ENCODE data around the gene HMCN1. TPM values are rescaled to one million over a fixed set of nuclear protein-coding genes. Genes with fewer than 3 reads are reported as not detected.
A peak's percentile ranks its signal among the peaks of the same experiment; 100 is the strongest.
"Not testable (repeated sequence)": the region's sequence is repeated elsewhere in the genome, so short reads cannot be mapped to it uniquely, and the experiment has no call there.

Gene HMCN1
- polyA plus RNA-seq, 3 donors, result 37.3 to 51.2 (median 46.1) TPM

GRCh38 chr1:185850366-185850765 is 116.2 kb downstream of the HMCN1 start:
- no peak for DNase-seq

- no peak for DNase-seq
Observed at GRCh38 chr1:185853739-185854138, 119.5 kb downstream of the HMCN1 start.

- no peak for DNase-seq
Observed at GRCh38 chr1:185856482-185856881, 122.3 kb downstream of the HMCN1 start.

- DNase-seq, result no peak
Observed at GRCh38 chr1:185857442-185857841, 123.3 kb downstream of the HMCN1 start.

- DNase-seq, result no peak
Observed at GRCh38 chr1:185860311-185860710, 126.1 kb downstream of the HMCN1 start.

GRCh38 chr1:185860859-185861258 is 126.7 kb downstream of the HMCN1 start:
- DNase-seq, result no peak

GRCh38 chr1:185861630-185862029 is 127.4 kb downstream of the HMCN1 start:
- no peak for DNase-seq

GRCh38 chr1:185862235-185862634 is 128.0 kb downstream of the HMCN1 start:
- no peak for DNase-seq

GRCh38 chr1:185864331-185864730 is 130.1 kb downstream of the HMCN1 start:
- DNase-seq, result no peak

- DNase-seq, result no peak
Observed at GRCh38 chr1:185864889-185865517, 130.8 kb downstream of the HMCN1 start.

GRCh38 chr1:185869590-185869989 is 135.4 kb downstream of the HMCN1 start:
- no peak for DNase-seq

GRCh38 chr1:185871627-185872150 is 137.5 kb downstream of the HMCN1 start:
- DNase-seq, result no peak

- no peak for DNase-seq
Observed at GRCh38 chr1:185874246-185874645, 140.1 kb downstream of the HMCN1 start.

GRCh38 chr1:185880330-185880729 is 146.1 kb downstream of the HMCN1 start:
- DNase-seq, result no peak

- DNase-seq, result no peak
Observed at GRCh38 chr1:185880779-185881333, 146.7 kb downstream of the HMCN1 start.

- DNase-seq, result no peak
Observed at GRCh38 chr1:185886046-185886445, 151.9 kb downstream of the HMCN1 start.

- DNase-seq, result no peak
Observed at GRCh38 chr1:185886671-185887070, 152.5 kb downstream of the HMCN1 start.

GRCh38 chr1:185892831-185893403 is 158.7 kb downstream of the HMCN1 start:
- not testable (repeated sequence) for DNase-seq

GRCh38 chr1:185894791-185895190 is 160.6 kb downstream of the HMCN1 start:
- no peak for DNase-seq

- DNase-seq, result no peak
Observed at GRCh38 chr1:185895208-185895900, 161.2 kb downstream of the HMCN1 start.

GRCh38 chr1:185896863-185897262 is 162.7 kb downstream of the HMCN1 start:
- DNase-seq, result no peak

GRCh38 chr1:185906186-185906585 is 172.0 kb downstream of the HMCN1 start:
- no peak for DNase-seq

- peak; percentile 62 for DNase-seq
Observed at GRCh38 chr1:185907246-185907645, 173.1 kb downstream of the HMCN1 start.
